Adrenal gland (tissue), 5 donors: ENCODE results near the gene ABTB2.

ENCODE experiments used
- CTCF ChIP-seq, 6 experiments: fragments of 450-650 bp in 4 of 6; fragments of 200-600 bp in 2 of 6; sonication (generic) in 1 of 6; IDR thresholded peaks; 1 replicate in 5 of 6; 2 replicates in 1 of 6; pipeline versions ENCODE4 v1.5.1 to v1.8.0; 2016 to 2021; ENCODE audit warnings: antibody characterized with exemption in 6 of 6, mild to moderate bottlenecking in 2 of 6, moderate library complexity in 1 of 6
- POLR2A ChIP-seq, 2 donors: fragments of 450-650 bp; IDR thresholded peaks; one replicate each; pipeline ENCODE4 v1.6.1; 2017; ENCODE audit warnings: antibody characterized with exemption in 2 of 2, mild to moderate bottlenecking in 2 of 2, moderate library complexity in 1 of 2
- donor health status: DM: no; HTN: no; CAD: no.

GRCh38 chr11:34149274-34149673 is 208.5 kb downstream of the ABTB2 start:
- no peak for TF ChIP-seq CTCF (IDR thresholded peaks at IDR 0.05)
- TF ChIP-seq POLR2A (IDR thresholded peaks at IDR 0.05): no peak
